WTC11 (cell line): ENCODE data around the gene KSR1. TPM values are rescaled to one million over a fixed set of nuclear protein-coding genes. Genes with fewer than 3 reads are reported as not detected.

Experiments
- ATAC-seq: fragments of 200-7000 bp; cut with Tn5 transposase; 2 replicates; pipeline ENCODE4 v1.10.0; 2021; ENCODE audit warnings: mild to moderate bottlenecking, moderate library complexity
- CTCF ChIA-PET: fragments of 300-600 bp; sonication (Branson Sonifier 250); formaldehyde crosslinking; loops from one replicate; lab custom pipeline; 2021; ENCODE audit warnings: antibody characterized with exemption; lab: Charles Lee
- POLR2A ChIA-PET: fragments of 350-600 bp; sonication (Branson Sonifier 250); formaldehyde crosslinking; loops from one replicate; lab custom pipeline; 2021; ENCODE audit warnings: antibody characterized with exemption; lab: Charles Lee
- DNase-seq: peaks from one replicate; pipeline ENCODE4 v3.0.0; 2021; ENCODE audit warnings: low spot score
- H3K27ac Mint-ChIP-seq: 2 replicates; pipeline ENCODE4 v1.8.0; 2021; ENCODE audit warnings: mixed read lengths
- H3K27me3 Mint-ChIP-seq: 2 replicates; pipeline ENCODE4 v1.8.0; 2021; ENCODE audit warnings: low read depth, mild to moderate bottlenecking, moderate library complexity, mixed read lengths
- H3K36me3 Mint-ChIP-seq: 2 replicates; pipeline ENCODE4 v1.8.0; 2021; ENCODE audit warnings: mixed read lengths
- H3K4me1 Mint-ChIP-seq: 2 replicates; pipeline ENCODE4 v1.8.0; 2022; ENCODE audit warnings: mixed read lengths
- H3K4me3 Mint-ChIP-seq: 2 replicates; pipeline ENCODE4 v1.8.0; 2021; ENCODE audit warnings: mild to moderate bottlenecking, moderate library complexity, mixed read lengths
- H3K9me3 Mint-ChIP-seq: 2 replicates; pipeline ENCODE4 v1.8.0; 2021; ENCODE audit warnings: mixed read lengths
- ESRRA ChIP-seq: sonication (generic); formaldehyde crosslinking; IDR thresholded peaks from 2 replicates; pipeline ENCODE4 v1.8.1; 2022; ENCODE audit warnings: mild to moderate bottlenecking, missing genetic modification reagents, borderline replicate concordance
- ETV6 ChIP-seq: sonication (generic); formaldehyde crosslinking; IDR thresholded peaks from 2 replicates; pipeline ENCODE4 v1.8.1; 2022; ENCODE audit warnings: mild to moderate bottlenecking, missing genetic modification reagents
- KAT7 ChIP-seq: sonication (generic); formaldehyde crosslinking; IDR thresholded peaks from 2 replicates; pipeline ENCODE4 v1.8.1; 2023; ENCODE audit warnings: missing genetic modification reagents, mild to moderate bottlenecking, borderline replicate concordance
- NFE2L1 ChIP-seq: sonication (generic); formaldehyde crosslinking; IDR thresholded peaks from 2 replicates; pipeline ENCODE4 v1.8.1; 2023; ENCODE audit warnings: missing genetic modification reagents
- NR2C2 ChIP-seq: sonication (generic); formaldehyde crosslinking; IDR thresholded peaks from 2 replicates; pipeline ENCODE4 v1.8.0; 2022; ENCODE audit warnings: mild to moderate bottlenecking, missing genetic modification reagents
- OVOL2 ChIP-seq: fragments of 250-450 bp; sonication (Bioruptor Pico); IDR thresholded peaks from 2 replicates; pipeline ENCODE4 v1.9.0; 2021; ENCODE audit warnings: mild to moderate bottlenecking, borderline replicate concordance
- ZNF121 ChIP-seq: sonication (generic); formaldehyde crosslinking; IDR thresholded peaks from 2 replicates; pipeline ENCODE4 v1.8.0; 2023; ENCODE audit warnings: missing genetic modification reagents
- ZNF219 ChIP-seq: sonication (generic); formaldehyde crosslinking; IDR thresholded peaks from 2 replicates; pipeline ENCODE4 v1.8.0; 2023; ENCODE audit warnings: missing genetic modification reagents, mild to moderate bottlenecking, borderline replicate concordance
- total RNA-seq: library from RNA; stranded (reverse); gene quantifications from 3 replicates; pipeline ENCODE4 v1.2.3, GENCODE V29; 2021
- TF ChIP-seq, protein P1 (sequence below): sonication (generic); formaldehyde crosslinking; conservative IDR thresholded peaks from 2 replicates; pipeline ENCODE4 v1.8.1; 2023; ENCODE audit warnings: mild to moderate bottlenecking, low read depth, missing genetic modification reagents, moderate library complexity
- TF ChIP-seq, protein P2 (sequence below): sonication (generic); formaldehyde crosslinking; IDR thresholded peaks from 2 replicates; pipeline ENCODE4 v1.8.1; 2023; ENCODE audit warnings: mild to moderate bottlenecking, missing genetic modification reagents, borderline replicate concordance

Gene KSR1
- total RNA-seq, 1 experiment from 2014 or later = 45.5 TPM

DNA sequence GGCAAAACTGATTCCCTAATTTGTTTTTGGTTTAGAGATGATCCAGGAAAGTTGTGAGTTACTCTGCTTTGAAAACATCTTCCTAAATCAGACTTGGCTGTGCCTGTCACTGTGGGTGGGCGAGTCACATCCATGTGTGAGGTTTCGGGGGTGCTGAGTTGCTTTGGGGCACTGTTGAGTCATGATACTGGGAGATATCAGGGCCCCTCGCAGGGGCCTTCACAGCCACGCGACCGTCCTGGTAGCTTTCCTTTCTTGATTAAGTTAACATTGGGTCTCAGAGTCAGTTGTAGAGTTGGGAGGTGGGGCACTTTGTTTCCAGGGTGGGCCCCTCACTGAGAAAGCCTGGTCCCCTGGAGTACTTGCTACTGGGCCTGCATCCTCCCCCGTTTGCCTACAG, 116.4 kb downstream of the KSR1 start:
- POLR2A ChIA-PET = no interaction called here
- no peak for ATAC-seq
- DNase-seq = no peak
- H3K9me3 Mint-ChIP-seq = no peaks in the 10 kb centered on the region
- H3K36me3 Mint-ChIP-seq = no peaks in the 10 kb centered on the region
- H3K4me1 Mint-ChIP-seq = peaks cover 80% of the 10 kb centered on the region
- H3K27me3 Mint-ChIP-seq = no peaks in the 10 kb centered on the region
- CTCF ChIA-PET = interaction anchor here (2.4 kb wide), 1 partner anchor 30 kb away, joined by 8 read pairs; no protein-coding TSS in a partner anchor
- H3K27ac Mint-ChIP-seq = peak overlapping the region; percentile 60; the same call in 1 of the 2 replicates
- no peak overlapping the region for H3K4me3 Mint-ChIP-seq
- TF ChIP-seq NFE2L1 (CRISPR knock-in tag) (no peak), ESRRA (CRISPR knock-in tag) (no peak), KAT7 (no peak)

DNA sequence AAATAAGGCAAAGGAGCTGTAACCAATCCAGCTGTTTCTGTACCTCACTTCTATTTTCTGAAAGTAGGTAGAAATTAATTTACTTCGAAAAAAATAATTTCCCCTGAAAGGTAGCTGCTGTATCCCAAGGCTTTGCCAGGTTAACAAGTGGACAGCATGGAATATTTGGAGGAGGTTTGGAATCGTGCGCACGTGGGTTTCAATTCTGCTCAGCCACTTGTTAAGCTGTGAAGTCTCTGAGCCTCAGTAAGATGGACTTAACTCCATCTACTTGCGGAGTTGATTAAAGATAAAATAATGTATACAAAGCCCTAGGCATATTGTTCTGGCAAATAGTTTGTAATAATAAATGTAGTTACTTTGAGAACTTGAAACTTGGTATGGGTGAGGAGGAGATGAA, 117.3 kb downstream of the KSR1 start:
- ATAC-seq (no peak), DNase-seq (no peak)
- no peak overlapping the region for H3K4me3 Mint-ChIP-seq
- H3K36me3 Mint-ChIP-seq = no peaks in the 10 kb centered on the region
- CTCF ChIA-PET = interaction anchor here (1.0 to 2.4 kb wide), 7 partner anchors 11 to 118 kb away, joined by 3 to 8 read pairs (median 4); no protein-coding TSS in a partner anchor
- H3K9me3 Mint-ChIP-seq = no peaks in the 10 kb centered on the region
- no peaks in the 10 kb centered on the region for H3K27me3 Mint-ChIP-seq
- TF ChIP-seq ZNF121 (CRISPR knock-in tag) (no peak), ETV6 (no peak), ZNF219 (CRISPR knock-in tag) (no peak), NR2C2 (CRISPR knock-in tag) (no peak), OVOL2 (no peak)
- TF ChIP-seq, protein P1, sequence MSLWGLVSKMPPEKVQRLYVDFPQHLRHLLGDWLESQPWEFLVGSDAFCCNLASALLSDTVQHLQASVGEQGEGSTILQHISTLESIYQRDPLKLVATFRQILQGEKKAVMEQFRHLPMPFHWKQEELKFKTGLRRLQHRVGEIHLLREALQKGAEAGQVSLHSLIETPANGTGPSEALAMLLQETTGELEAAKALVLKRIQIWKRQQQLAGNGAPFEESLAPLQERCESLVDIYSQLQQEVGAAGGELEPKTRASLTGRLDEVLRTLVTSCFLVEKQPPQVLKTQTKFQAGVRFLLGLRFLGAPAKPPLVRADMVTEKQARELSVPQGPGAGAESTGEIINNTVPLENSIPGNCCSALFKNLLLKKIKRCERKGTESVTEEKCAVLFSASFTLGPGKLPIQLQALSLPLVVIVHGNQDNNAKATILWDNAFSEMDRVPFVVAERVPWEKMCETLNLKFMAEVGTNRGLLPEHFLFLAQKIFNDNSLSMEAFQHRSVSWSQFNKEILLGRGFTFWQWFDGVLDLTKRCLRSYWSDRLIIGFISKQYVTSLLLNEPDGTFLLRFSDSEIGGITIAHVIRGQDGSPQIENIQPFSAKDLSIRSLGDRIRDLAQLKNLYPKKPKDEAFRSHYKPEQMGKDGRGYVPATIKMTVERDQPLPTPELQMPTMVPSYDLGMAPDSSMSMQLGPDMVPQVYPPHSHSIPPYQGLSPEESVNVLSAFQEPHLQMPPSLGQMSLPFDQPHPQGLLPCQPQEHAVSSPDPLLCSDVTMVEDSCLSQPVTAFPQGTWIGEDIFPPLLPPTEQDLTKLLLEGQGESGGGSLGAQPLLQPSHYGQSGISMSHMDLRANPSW (CRISPR knock-in tag) = no peak
- TF ChIP-seq, protein P2, sequence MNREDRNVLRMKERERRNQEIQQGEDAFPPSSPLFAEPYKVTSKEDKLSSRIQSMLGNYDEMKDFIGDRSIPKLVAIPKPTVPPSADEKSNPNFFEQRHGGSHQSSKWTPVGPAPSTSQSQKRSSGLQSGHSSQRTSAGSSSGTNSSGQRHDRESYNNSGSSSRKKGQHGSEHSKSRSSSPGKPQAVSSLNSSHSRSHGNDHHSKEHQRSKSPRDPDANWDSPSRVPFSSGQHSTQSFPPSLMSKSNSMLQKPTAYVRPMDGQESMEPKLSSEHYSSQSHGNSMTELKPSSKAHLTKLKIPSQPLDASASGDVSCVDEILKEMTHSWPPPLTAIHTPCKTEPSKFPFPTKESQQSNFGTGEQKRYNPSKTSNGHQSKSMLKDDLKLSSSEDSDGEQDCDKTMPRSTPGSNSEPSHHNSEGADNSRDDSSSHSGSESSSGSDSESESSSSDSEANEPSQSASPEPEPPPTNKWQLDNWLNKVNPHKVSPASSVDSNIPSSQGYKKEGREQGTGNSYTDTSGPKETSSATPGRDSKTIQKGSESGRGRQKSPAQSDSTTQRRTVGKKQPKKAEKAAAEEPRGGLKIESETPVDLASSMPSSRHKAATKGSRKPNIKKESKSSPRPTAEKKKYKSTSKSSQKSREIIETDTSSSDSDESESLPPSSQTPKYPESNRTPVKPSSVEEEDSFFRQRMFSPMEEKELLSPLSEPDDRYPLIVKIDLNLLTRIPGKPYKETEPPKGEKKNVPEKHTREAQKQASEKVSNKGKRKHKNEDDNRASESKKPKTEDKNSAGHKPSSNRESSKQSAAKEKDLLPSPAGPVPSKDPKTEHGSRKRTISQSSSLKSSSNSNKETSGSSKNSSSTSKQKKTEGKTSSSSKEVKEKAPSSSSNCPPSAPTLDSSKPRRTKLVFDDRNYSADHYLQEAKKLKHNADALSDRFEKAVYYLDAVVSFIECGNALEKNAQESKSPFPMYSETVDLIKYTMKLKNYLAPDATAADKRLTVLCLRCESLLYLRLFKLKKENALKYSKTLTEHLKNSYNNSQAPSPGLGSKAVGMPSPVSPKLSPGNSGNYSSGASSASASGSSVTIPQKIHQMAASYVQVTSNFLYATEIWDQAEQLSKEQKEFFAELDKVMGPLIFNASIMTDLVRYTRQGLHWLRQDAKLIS (CRISPR knock-in tag) = no peak
- H3K27ac Mint-ChIP-seq = peak overlapping the region; percentile 47; the same call in 1 of the 2 replicates
- H3K4me1 Mint-ChIP-seq = peaks cover 81% of the 10 kb centered on the region
- POLR2A ChIA-PET = interaction anchor here (0.5 kb wide), 1 partner anchor 26 kb away, joined by 6 read pairs; no protein-coding TSS in a partner anchor

DNA sequence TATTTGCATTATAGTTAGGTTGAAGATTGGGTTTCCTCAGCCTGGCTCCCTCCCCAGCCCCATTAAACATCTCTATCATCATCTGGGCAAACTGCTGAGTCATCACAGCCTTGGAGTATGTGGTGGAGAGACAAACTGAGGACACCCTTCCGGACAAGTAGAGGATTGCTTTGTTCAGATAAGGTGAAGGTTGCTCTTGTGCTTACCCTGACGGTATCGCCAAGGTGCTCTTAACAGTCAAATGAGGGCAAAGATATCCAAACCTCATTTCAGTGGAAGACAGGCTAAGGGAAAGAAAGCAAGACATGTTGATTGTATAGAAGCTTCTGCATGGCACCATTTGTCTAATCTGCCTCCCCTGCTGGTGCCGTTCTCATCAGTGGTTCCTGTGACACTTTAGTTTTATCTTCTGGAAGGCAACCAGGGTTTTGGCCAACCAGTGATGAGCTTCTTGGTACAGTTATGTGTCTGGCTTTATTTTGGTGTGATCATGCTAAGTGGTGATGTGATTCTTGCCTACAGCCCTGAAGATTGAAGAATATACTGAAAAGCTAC, 117.8 kb downstream of the KSR1 start:
- TF ChIP-seq NFE2L1 (CRISPR knock-in tag) (peak; percentile 92), NR2C2 (CRISPR knock-in tag) (no peak)
- Mint-ChIP-seq H3K36me3 (no peaks in the 10 kb centered on the region), H3K4me1 (peaks cover 79% of the 10 kb centered on the region), H3K9me3 (no peaks in the 10 kb centered on the region), H3K27ac (peak overlapping the region; percentile 32), H3K27me3 (no peaks in the 10 kb centered on the region), H3K4me3 (no peak overlapping the region)
- ATAC-seq = no peak
- POLR2A ChIA-PET = interaction anchor here (0.5 kb wide), 1 partner anchor 26 kb away, joined by 6 read pairs; no protein-coding TSS in a partner anchor
- CTCF ChIA-PET = interaction anchor here (1.0 to 2.4 kb wide), 8 partner anchors 11 to 118 kb away, joined by 3 to 8 read pairs (median 4); no protein-coding TSS in a partner anchor
- DNase-seq = no peak
